Muscle layer of duodenum (tissue), 2 donors: Measurements from ENCODE around the gene TBC1D7.

Source experiments
- H3K27ac ChIP-seq: one replicate; pipeline ENCODE4 v1.7.0; 2013; ENCODE audit warnings: mild to moderate bottlenecking, low read length
- H3K27me3 ChIP-seq: one replicate; pipeline ENCODE4 v1.7.0; 2013; ENCODE audit warnings: low read depth, mild to moderate bottlenecking, control low read depth, low read length
- H3K36me3 ChIP-seq, 2 donors: one replicate each; pipeline ENCODE4 v1.7.0; 2013; ENCODE audit warnings: low read length in 2 of 2, control low read depth in 1 of 2, mild to moderate bottlenecking in 1 of 2; ENCODE audit not compliant: insufficient read depth in 2 of 2, control insufficient read depth in 1 of 2
- H3K4me1 ChIP-seq, 2 donors: one replicate each; pipeline ENCODE4 v1.7.0; 2013; ENCODE audit warnings: low read length in 2 of 2, mild to moderate bottlenecking in 2 of 2, control low read depth in 1 of 2, moderate library complexity in 1 of 2; ENCODE audit not compliant: insufficient read depth in 2 of 2, control insufficient read depth in 1 of 2
- H3K4me3 ChIP-seq, 2 donors: one replicate each; pipeline ENCODE4 v1.7.0; 2013; ENCODE audit warnings: low read length in 2 of 2, low read depth in 1 of 2, mild to moderate bottlenecking in 1 of 2
- H3K9me3 ChIP-seq, 2 donors: one replicate each; pipeline ENCODE4 v1.7.0; 2013; ENCODE audit warnings: low read length in 2 of 2, control low read depth in 1 of 2, mild to moderate bottlenecking in 1 of 2; ENCODE audit not compliant: control insufficient read depth in 1 of 2
- donor health status: healthy.

TBC1D7 gene

GRCh38 chr6:13288969-13289391, 39.4 kb downstream of the TBC1D7 start:
- H3K4me1 ChIP-seq: no peaks in the 10 kb centered on the region
- no peaks in the 10 kb centered on the region for H3K27me3 ChIP-seq
- peaks cover 17 to 36% of the 10 kb centered on the region in 2 donors for H3K36me3 ChIP-seq
- peaks cover 7 to 17% of the 10 kb centered on the region in 2 donors for H3K9me3 ChIP-seq
- no peak overlapping the region for H3K4me3 ChIP-seq
- no peak overlapping the region for H3K27ac ChIP-seq

GRCh38 chr6:13288481-13288880, 39.9 kb downstream of the TBC1D7 start:
- no peak overlapping the region for H3K27ac ChIP-seq
- H3K36me3 ChIP-seq: peaks cover 14 to 37% of the 10 kb centered on the region in 2 donors

GRCh38 chr6:13287104-13287503, 41.2 kb downstream of the TBC1D7 start:
- Histone ChIP-seq H3K36me3 (peaks cover 14 to 35% of the 10 kb centered on the region in 2 donors), H3K4me1 (no peaks in the 10 kb centered on the region), H3K27ac (no peak overlapping the region), H3K9me3 (peaks cover 7 to 17% of the 10 kb centered on the region in 2 donors), H3K4me3 (no peak overlapping the region), H3K27me3 (no peaks in the 10 kb centered on the region)

More at GRCh38 chr6:13288481-13288880, 39.9 kb downstream of the TBC1D7 start:
- no peaks in the 10 kb centered on the region for H3K27me3 ChIP-seq
- H3K4me1 ChIP-seq: no peaks in the 10 kb centered on the region
- no peak overlapping the region for H3K4me3 ChIP-seq
- H3K9me3 ChIP-seq: peaks cover 7 to 17% of the 10 kb centered on the region in 2 donors

GRCh38 chr6:13286181-13286580, 42.2 kb downstream of the TBC1D7 start:
- H3K4me3 ChIP-seq: no peak overlapping the region
- H3K9me3 ChIP-seq: peaks cover 7 to 17% of the 10 kb centered on the region in 2 donors
- peaks cover 14 to 37% of the 10 kb centered on the region in 2 donors for H3K36me3 ChIP-seq
- H3K4me1 ChIP-seq: no peaks in the 10 kb centered on the region
- no peak overlapping the region for H3K27ac ChIP-seq
- no peaks in the 10 kb centered on the region for H3K27me3 ChIP-seq

GRCh38 chr6:13285705-13286104, 42.6 kb downstream of the TBC1D7 start:
- H3K4me3 ChIP-seq: no peak overlapping the region
- no peak overlapping the region for H3K27ac ChIP-seq
- H3K36me3 ChIP-seq: peaks cover 14 to 42% of the 10 kb centered on the region in 2 donors
- H3K27me3 ChIP-seq: no peaks in the 10 kb centered on the region
- peaks cover 7 to 17% of the 10 kb centered on the region in 2 donors for H3K9me3 ChIP-seq
- no peaks in the 10 kb centered on the region for H3K4me1 ChIP-seq

- Histone ChIP-seq H3K27me3 (no peaks in the 10 kb centered on the region), H3K4me3 (no peak overlapping the region), H3K9me3 (peaks cover 7 to 17% of the 10 kb centered on the region in 2 donors), H3K4me1 (no peaks in the 10 kb centered on the region), H3K27ac (no peak overlapping the region), H3K36me3 (peaks cover 14 to 50% of the 10 kb centered on the region in 2 donors)
These were observed 43.7 kb downstream of the TBC1D7 start for GRCh38 chr6:13284646-13285045.

- Histone ChIP-seq H3K4me3 (no peak overlapping the region), H3K36me3 (peaks cover 7 to 43% of the 10 kb centered on the region in 2 donors), H3K4me1 (no peaks in the 10 kb centered on the region), H3K9me3 (peaks cover 7 to 17% of the 10 kb centered on the region in 2 donors), H3K27me3 (no peaks in the 10 kb centered on the region), H3K27ac (no peak overlapping the region)
These were observed 45.0 kb downstream of the TBC1D7 start for GRCh38 chr6:13283331-13283730.

GRCh38 chr6:13282393-13283069, 45.8 kb downstream of the TBC1D7 start:
- H3K4me3 ChIP-seq: no peak overlapping the region

GRCh38 chr6:13281686-13282085, 46.7 kb downstream of the TBC1D7 start:
- Histone ChIP-seq H3K4me3 (no peak overlapping the region), H3K4me1 (no peaks in the 10 kb centered on the region), H3K27ac (no peak overlapping the region), H3K36me3 (peaks cover 0 to 33% of the 10 kb centered on the region in 2 donors), H3K27me3 (no peaks in the 10 kb centered on the region), H3K9me3 (peaks cover 0 to 6% of the 10 kb centered on the region in 2 donors)

More at GRCh38 chr6:13282393-13283069, 45.8 kb downstream of the TBC1D7 start:
- Histone ChIP-seq H3K9me3 (peaks cover 7 to 15% of the 10 kb centered on the region in 2 donors), H3K4me1 (no peaks in the 10 kb centered on the region), H3K36me3 (peaks cover 7 to 41% of the 10 kb centered on the region in 2 donors), H3K27me3 (no peaks in the 10 kb centered on the region), H3K27ac (no peak overlapping the region)

GRCh38 chr6:13280254-13280653, 48.1 kb downstream of the TBC1D7 start:
- H3K9me3 ChIP-seq: no peaks in the 10 kb centered on the region
- H3K27me3 ChIP-seq: no peaks in the 10 kb centered on the region
- H3K36me3 ChIP-seq: peaks cover 0 to 29% of the 10 kb centered on the region in 2 donors
- H3K4me1 ChIP-seq: no peaks in the 10 kb centered on the region
- no peak overlapping the region for H3K27ac ChIP-seq
- H3K4me3 ChIP-seq: no peak overlapping the region

- Histone ChIP-seq H3K27me3 (no peaks in the 10 kb centered on the region), H3K4me1 (no peaks in the 10 kb centered on the region), H3K9me3 (no peaks in the 10 kb centered on the region), H3K36me3 (peaks cover 0 to 22% of the 10 kb centered on the region in 2 donors), H3K27ac (no peak overlapping the region), H3K4me3 (no peak overlapping the region)
These were observed 49.3 kb downstream of the TBC1D7 start for GRCh38 chr6:13278991-13279390.

GRCh38 chr6:13278164-13278563, 50.2 kb downstream of the TBC1D7 start:
- Histone ChIP-seq H3K4me1 (no peaks in the 10 kb centered on the region), H3K27ac (no peak overlapping the region), H3K27me3 (no peaks in the 10 kb centered on the region), H3K36me3 (peaks cover 0 to 15% of the 10 kb centered on the region in 2 donors), H3K9me3 (no peaks in the 10 kb centered on the region), H3K4me3 (no peak overlapping the region)
